IMR-90 (cell line): ENCODE results near the gene TPGS2. TPM values are rescaled to one million over a fixed set of nuclear protein-coding genes. Genes with fewer than 3 reads are reported as not detected.

Experiments
- ATAC-seq: fragments of 200-7000 bp; cut with Tn5 transposase; 2 replicates; pipeline ENCODE4 v1.9.1; 2020; ENCODE audit warnings: low read depth, mild to moderate bottlenecking, moderate library complexity
- Bru-seq: library from RNA; stranded (reverse); fragments of 400-500 nt; gene quantifications from one replicate; lab custom pipeline; 2021; lab: Mats Ljungman, UMichigan
- BruChase-seq, 2 experiments: library from RNA; stranded (reverse); fragments of 400-500 nt; gene quantifications; one replicate each; lab custom pipeline; 2021; lab: Mats Ljungman, UMichigan
- BruUV-seq: library from RNA; stranded (reverse); fragments of 400-500 nt; replicated peaks from 2 replicates; lab custom pipeline; 2021; lab: Mats Ljungman, UMichigan
- CTCF ChIA-PET: fragments of 300-600 bp; formaldehyde crosslinking; extraction: SDS; loops from one replicate; lab custom pipeline; 2021; ENCODE audit warnings: antibody characterized with exemption; lab: Yijun Ruan, JAX
- POLR2A ChIA-PET: fragments of 300-600 bp; sonication (Branson Sonifier 250); formaldehyde crosslinking; loops from one replicate; lab custom pipeline; 2022; ENCODE audit warnings: antibody characterized with exemption; ENCODE audit not compliant: unreplicated experiment; lab: Charles Lee
- DNase-seq: peaks from one replicate; pipeline ENCODE4 v3.0.0; 2013
- H2AFZ ChIP-seq: replicated peaks from 2 replicates; pipeline ENCODE3; 2013; ENCODE audit warnings: low read length, mild to moderate bottlenecking; ENCODE audit not compliant: poor library complexity
- H2AK5ac ChIP-seq: 2 replicates; pipeline ENCODE4 v1.6.1; 2013; ENCODE audit warnings: low read depth, low read length, inconsistent platforms
- H2AK9ac ChIP-seq: replicated peaks from 2 replicates; pipeline ENCODE3; 2013; ENCODE audit warnings: mild to moderate bottlenecking, low read depth, low read length, moderate library complexity; ENCODE audit not compliant: poor library complexity
- H2BK120ac ChIP-seq: 2 replicates; pipeline ENCODE4 v1.6.1; 2013; ENCODE audit warnings: low read depth, low read length, inconsistent platforms
- H2BK15ac ChIP-seq: 3 replicates; pipeline ENCODE4 v1.6.1; 2013; ENCODE audit warnings: low read depth, low read length, inconsistent platforms
- H2BK20ac ChIP-seq: 2 replicates; pipeline ENCODE4 v1.6.1; 2013; ENCODE audit warnings: low read depth, mild to moderate bottlenecking, inconsistent platforms, low read length, moderate library complexity
- H2BK5ac ChIP-seq: 2 replicates; pipeline ENCODE4 v1.6.1; 2013; ENCODE audit warnings: mild to moderate bottlenecking, low read depth, low read length, inconsistent platforms; ENCODE audit not compliant: poor library complexity, severe bottlenecking
- H3K14ac ChIP-seq: replicated peaks from 2 replicates; pipeline ENCODE4 v1.6.1; 2013; ENCODE audit warnings: low read depth, low read length, inconsistent platforms
- H3K18ac ChIP-seq: 2 replicates; pipeline ENCODE4 v1.6.1; 2013; ENCODE audit warnings: low read depth, low read length, control low read depth
- H3K23ac ChIP-seq: 2 replicates; pipeline ENCODE4 v1.6.1; 2013; ENCODE audit warnings: low read depth, low read length, inconsistent platforms
- H3K27ac ChIP-seq: 2 replicates; pipeline ENCODE4 v1.5.1; 2013; ENCODE audit warnings: mild to moderate bottlenecking, control low read depth, low read length; ENCODE audit not compliant: insufficient read depth
- H3K27me3 ChIP-seq: 2 replicates; pipeline ENCODE4 v1.6.1; 2013; ENCODE audit warnings: low read length; ENCODE audit not compliant: control insufficient read depth, insufficient read depth
- H3K36me3 ChIP-seq: 2 replicates; pipeline ENCODE4 v1.6.1; 2013; ENCODE audit warnings: low read length, mixed read lengths; ENCODE audit not compliant: control insufficient read depth, insufficient read depth
- H3K4ac ChIP-seq: 2 replicates; pipeline ENCODE4 v1.6.1; 2013; ENCODE audit warnings: low read depth, low read length, inconsistent platforms
- H3K4me1 ChIP-seq: 2 replicates; pipeline ENCODE4 v1.6.1; 2013; ENCODE audit warnings: low read length, mixed read lengths; ENCODE audit not compliant: control insufficient read depth, insufficient read depth
- H3K4me2 ChIP-seq: 2 replicates; pipeline ENCODE4 v1.6.1; 2013; ENCODE audit warnings: low read depth, mild to moderate bottlenecking, control low read depth, low read length, moderate library complexity
- H3K4me3 ChIP-seq: 2 replicates; pipeline ENCODE4 v1.5.1; 2013; ENCODE audit warnings: low read depth, mild to moderate bottlenecking, control low read depth, low read length, moderate library complexity; ENCODE audit not compliant: insufficient read depth
- H3K56ac ChIP-seq: 2 replicates; pipeline ENCODE4 v1.6.1; 2013; ENCODE audit warnings: low read length, inconsistent platforms; ENCODE audit not compliant: insufficient read depth; ENCODE audit errors: extremely low read depth
- H3K79me1 ChIP-seq, 2 experiments: 2 replicates each; pipeline ENCODE4 v1.6.1; 2013; ENCODE audit warnings: low read length in 2 of 2, inconsistent platforms in 1 of 2, low read depth in 1 of 2
- H3K9ac ChIP-seq: 2 replicates; pipeline ENCODE4 v1.6.1; 2013; ENCODE audit warnings: low read depth, low read length, control low read depth
- H3K9me1 ChIP-seq: 2 replicates; pipeline ENCODE4 v1.6.1; 2013; ENCODE audit warnings: low read length, inconsistent platforms; ENCODE audit not compliant: insufficient read depth
- H3K9me3 ChIP-seq: 2 replicates; pipeline ENCODE4 v1.6.1; 2013; ENCODE audit warnings: low read length; ENCODE audit not compliant: control insufficient read depth, insufficient read depth
- H4K20me1 ChIP-seq: 2 replicates; pipeline ENCODE4 v1.6.1; 2013; ENCODE audit warnings: low read length, inconsistent platforms; ENCODE audit not compliant: insufficient read depth
- H4K5ac ChIP-seq: 2 replicates; pipeline ENCODE4 v1.6.1; 2013; ENCODE audit warnings: mild to moderate bottlenecking, low read depth, low read length, control low read depth
- H4K8ac ChIP-seq, 2 experiments: 2 replicates each; pipeline ENCODE4 v1.6.1; 2013; ENCODE audit warnings: low read depth in 2 of 2, low read length in 2 of 2, control low read depth in 1 of 2, inconsistent platforms in 1 of 2
- H4K91ac ChIP-seq: 2 replicates; pipeline ENCODE4 v1.6.1; 2013; ENCODE audit warnings: low read depth, low read length, inconsistent platforms; ENCODE audit not compliant: insufficient read depth
- CHD1 ChIP-seq: IDR thresholded peaks from 2 replicates; pipeline ENCODE4 v1.6.1; 2012; ENCODE audit warnings: low read depth, low read length, improper control_type of control experiment
- CTCF ChIP-seq: conservative IDR thresholded peaks from 2 replicates; pipeline ENCODE4 v1.5.1; 2012; ENCODE audit warnings: mild to moderate bottlenecking, low read depth, low read length, improper control_type of control experiment
- MAZ ChIP-seq: IDR thresholded peaks from 2 replicates; pipeline ENCODE4 v1.6.1; 2012; ENCODE audit warnings: low read depth, mild to moderate bottlenecking, low read length, improper control_type of control experiment, moderate library complexity, borderline replicate concordance
- MXI1 ChIP-seq: IDR thresholded peaks from 2 replicates; pipeline ENCODE4 v1.6.1; 2012; ENCODE audit warnings: low read depth, mild to moderate bottlenecking, low read length, moderate library complexity, borderline replicate concordance
- POLR2A ChIP-seq: IDR thresholded peaks from 2 replicates; pipeline ENCODE4 v1.6.1; 2012; ENCODE audit warnings: mild to moderate bottlenecking, low read depth, low read length
- RAD21 ChIP-seq: IDR thresholded peaks from 2 replicates; pipeline ENCODE4 v1.6.1; 2012; ENCODE audit warnings: low read length, improper control_type of control experiment
- RCOR1 ChIP-seq: IDR thresholded peaks from 2 replicates; pipeline ENCODE4 v1.6.1; 2012; ENCODE audit warnings: mild to moderate bottlenecking, low read length, improper control_type of control experiment; ENCODE audit not compliant: insufficient replicate concordance
- USF2 ChIP-seq: fragments of 150-350 bp; IDR thresholded peaks from 2 replicates; pipeline ENCODE4 v1.6.1; 2017; ENCODE audit warnings: mild to moderate bottlenecking, antibody characterized with exemption, low read length, low read depth
- WGBS, 2 experiments: methylation state at CpG; one replicate each; pipeline versions ENCODE4 v1.1.5 to v1.1.7; 2013; ENCODE audit warnings: missing lambda C conversion rate in 2 of 2; ENCODE audit not compliant: insufficient read length in 1 of 2; ENCODE audit errors: extremely low coverage in 2 of 2; 5-methylcytosine and 5-hydroxymethylcytosine counted together
- dilution Hi-C: fragments of 300-500 bp; cut with HindIII; formaldehyde crosslinking; loops from one replicate; pipeline ENCODE4 v1.14.3; 2018; ENCODE audit warnings: low sequenced_read_pairs; ENCODE audit not compliant: unreplicated experiment
- in situ Hi-C: fragments of 300-500 bp; cut with MboI; formaldehyde crosslinking; loops from 3 replicates; pipeline ENCODE4 v1.14.3; 2019; ENCODE audit warnings: low sequenced_read_pairs, inconsistent platforms, mixed read lengths
- intact Hi-C: fragments of 100-400 bp; cut with micrococcal nuclease; formaldehyde crosslinking; loops from 2 replicates; pipeline ENCODE4 v1.10.0; 2022
- long read RNA-seq: library from polyadenylated mRNA; unstranded; transcript quantifications from one replicate; pipeline ENCODE4 v2.0.0, GENCODE V29; 2021; ENCODE audit not compliant: unreplicated experiment
- polyA plus RNA-seq, 3 experiments: library from polyadenylated mRNA; depleted of rRNA; stranded (reverse); fragments of >200 nt; gene quantifications; 2 replicates each; pipeline ENCODE4 v1.2.3, GENCODE V29; 2012; ENCODE audit warnings: low replicate concordance in 1 of 3
- total RNA-seq: library from RNA; depleted of rRNA; stranded (reverse); fragments of >200 nt; gene quantifications from 2 replicates; pipeline ENCODE4 v1.2.3, GENCODE V29; 2012; rRNA removed

The TPGS2 gene
- total RNA-seq (151 and 201 TPM in 2 replicates), polyA plus RNA-seq (2012; rRNA removed) (272 and 294 TPM in 2 replicates), Bru-seq, nascent RNA (percentile 74 among the genes with signal in this experiment), BruChase-seq, experiment 1, labeled RNA remaining after a 6-hour chase (percentile 71 among the genes with signal in this experiment), BruChase-seq, experiment 2, labeled RNA remaining after a 2-hour chase (percentile 73 among the genes with signal in this experiment)
- polyA plus RNA-seq (2012; cell fraction: cytosol; rRNA removed) = 136 and 173 TPM in 2 replicates
- polyA plus RNA-seq (2012; cell fraction: nucleus; rRNA removed; ENCODE audit: low replicate concordance) = 41.7 and 85.9 TPM in 2 replicates
- long read RNA-seq, full-length matches to known transcripts = 134 of 155 reads
- long read RNA-seq, partial matches to known transcripts = 5 of 155 reads
- long read RNA-seq, other reads (novel, unspliced or antisense) = 16 of 155 reads

- Histone ChIP-seq H2AFZ (peak within 1 kb of the TSS; percentile 100), H3K79me1 (peaks cover 23 to 45% of the 10 kb centered on the region in 2 experiments), H4K5ac (peak within 1 kb of the TSS; percentile 87), H3K9ac (peak within 1 kb of the TSS; percentile 94), H3K36me3 (no peaks in the 10 kb centered on the region), H3K4me3 (peak within 1 kb of the TSS; percentile 98), H2BK20ac (no peak within 1 kb of the TSS), H2AK9ac (peak within 1 kb of the TSS; percentile 93), H3K9me1 (peaks cover 3% of the 10 kb centered on the region; the same call in 1 of the 2 replicates), H3K27ac (peak within 1 kb of the TSS; percentile 95), H3K9me3 (no peaks in the 10 kb centered on the region), H3K23ac (peak within 1 kb of the TSS; percentile 92), H2BK15ac (peak within 1 kb of the TSS; percentile 76; the same call in 2 of the 3 replicates), H3K27me3 (no peaks in the 10 kb centered on the region), H3K14ac (peak within 1 kb of the TSS; percentile 91), H4K8ac (peak within 1 kb of the TSS; percentile 92 to 98), H4K20me1 (no peaks in the 10 kb centered on the region), H2AK5ac (peak within 1 kb of the TSS; percentile 69), H2BK120ac (peak within 1 kb of the TSS; percentile 86), H4K91ac (peak within 1 kb of the TSS; percentile 95), H3K18ac (peak within 1 kb of the TSS; percentile 74), H3K56ac (peak within 1 kb of the TSS; percentile 70), H2BK5ac (peak within 1 kb of the TSS; percentile 88), H3K4me2 (peak within 1 kb of the TSS; percentile 88), H3K4ac (peak within 1 kb of the TSS; percentile 96), H3K4me1 (peaks cover 2% of the 10 kb centered on the region; the same call in 1 of the 2 replicates)
- dilution Hi-C loops = no loop called here
- 1% methylated on average over 34 of the region's 83 CpGs; no CpG with 5 or more reads in 1 of the 2 experiments for WGBS, 2 experiments
- intact Hi-C loops = no loop called here
- TF ChIP-seq POLR2A = peak; percentile 69
- TF ChIP-seq RAD21 = peak; percentile 33
- TF ChIP-seq MAZ = peak; percentile 76
- 0 out of 2 replicates have a peak, but pooled peaks have one; percentile 18 for TF ChIP-seq CHD1
- TF ChIP-seq RCOR1 = peak; percentile 53
- peak; percentile 55 for TF ChIP-seq CTCF
- TF ChIP-seq USF2 = no peak
- TF ChIP-seq MXI1 = no peak
- in situ Hi-C loops = no loop called here
- ATAC-seq (peak; percentile 96), DNase-seq (peak; percentile 81)
- no TSS peak for BruUV-seq
- ChIA-PET CTCF (interaction anchor here (0.6 to 1.2 kb wide), 2 partner anchors 10 to 113 kb away, joined by 3 to 4 read pairs; no protein-coding TSS in a partner anchor), POLR2A (interaction anchor here (0.6 kb wide), 1 partner anchor 368 kb away, joined by 3 read pairs; no protein-coding TSS in a partner anchor)
Observed at GRCh38 chr18:36828630-36829361, at the start of gene TPGS2, which contains the start of gene KIAA1328. TSS of gene TPGS2 (minus strand) at chr18:36829002. CDS start at chr18:36828767, 235 bp downstream. TSS of gene KIAA1328 (plus strand) at chr18:36829127. CDS start at chr18:36829139, 12 bp downstream.
